SK-N-MC (cell line): Measurements from ENCODE around the gene LOXL3.

Experiments used
- EZH2 ChIP-seq: fragments of 200-600 bp; sonication (generic); IDR thresholded peaks from one replicate; pipeline ENCODE4 v1.6.1; 2017; ENCODE audit warnings: antibody characterized with exemption
- POLR2AphosphoS5 ChIP-seq: IDR thresholded peaks from 2 replicates; pipeline ENCODE4 v1.6.1; 2012; ENCODE audit warnings: mild to moderate bottlenecking, low read depth, low read length, borderline replicate concordance

- TF ChIP-seq POLR2AphosphoS5: no peak
- no peak for TF ChIP-seq EZH2
Observed at GRCh38 chr2:74493546-74493945, 60.2 kb downstream of the LOXL3 start.
